K562 (cell line): ENCODE measurements around the gene MKNK2. TPM values are rescaled to one million over a fixed set of nuclear protein-coding genes. Genes with fewer than 3 reads are reported as not detected.
A peak's percentile ranks its signal among the peaks of the same experiment; 100 is the strongest.

Source experiments
- HSF4 ChIP-seq: fragments of 250-450 bp; sonication (Bioruptor Pico); IDR thresholded peaks from 2 replicates; pipeline ENCODE4 v2.1.2; 2022; ENCODE audit warnings: mild to moderate bottlenecking, moderate library complexity, borderline replicate concordance
- NFIX ChIP-seq: fragments of 250-450 bp; sonication (Bioruptor Pico); IDR thresholded peaks from 2 replicates; pipeline ENCODE4 v1.4.0; 2020; ENCODE audit warnings: low read depth, mild to moderate bottlenecking, moderate library complexity
- ZBTB11 ChIP-seq, 3 experiments: fragments of 200-800 bp in 1 of 3; fragments of 250-450 bp in 1 of 3; fragments of 450-650 bp in 1 of 3; sonication (Bioruptor Pico) in 1 of 3; sonication (Bioruptor generic) in 1 of 3; formaldehyde crosslinking in 1 of 3; IDR thresholded peaks; 2 replicates each; pipeline versions ENCODE4 v1.6.1 to v1.8.0; 2016 to 2022; ENCODE audit warnings: mild to moderate bottlenecking in 2 of 3, missing genetic modification characterization in 2 of 3, missing compliant biosample characterization in 1 of 3, moderate library complexity in 1 of 3
- ZBTB40 ChIP-seq, 2 experiments: fragments of 450-650 bp in 1 of 2; sonication (generic) in 1 of 2; formaldehyde crosslinking in 1 of 2; IDR thresholded peaks; 2 replicates each; pipeline versions ENCODE4 v1.7.1 to v1.9.0; 2016 to 2022; ENCODE audit warnings: inconsistent platforms in 1 of 2, mild to moderate bottlenecking in 1 of 2, missing genetic modification reagents in 1 of 2
- polyA plus RNA-seq, 8 experiments: library from polyadenylated mRNA; depleted of rRNA in 4 of 8; stranded (reverse) in 5 of 8; unstranded in 3 of 8; fragments of >200 nt; fragmentation: Nextera tagmentation in 2 of 8; fragmentation: Illumina TruSeq in 1 of 8; extraction: Ambion mirVana in 2 of 8; extraction: Trizol in 1 of 8; gene quantifications; 2 replicates each; pipeline versions ENCODE4 v1.2.1 to v1.2.3, GENCODE V29; 2011 to 2014; ENCODE audit warnings: inconsistent platforms in 1 of 8, missing spikeins in 1 of 8
- total RNA-seq, 7 experiments: library from RNA; depleted of rRNA in 6 of 7; stranded (reverse); fragments of >200 nt in 6 of 7; fragmentation: Illumina TruSeq in 2 of 7; extraction: Trizol in 2 of 7; gene quantifications; 2 replicates each; pipeline versions ENCODE4 v1.2.1 to v1.2.3, GENCODE V29; 2011 to 2021; ENCODE audit warnings: low replicate concordance in 1 of 7

The MKNK2 gene
- total and polyA plus RNA-seq, 9 of the 15 experiments (the other 6 are each of a cell fraction or from before 2014, with no cell fraction given): 5.1 to 191 (median 51.9) TPM

DNA sequence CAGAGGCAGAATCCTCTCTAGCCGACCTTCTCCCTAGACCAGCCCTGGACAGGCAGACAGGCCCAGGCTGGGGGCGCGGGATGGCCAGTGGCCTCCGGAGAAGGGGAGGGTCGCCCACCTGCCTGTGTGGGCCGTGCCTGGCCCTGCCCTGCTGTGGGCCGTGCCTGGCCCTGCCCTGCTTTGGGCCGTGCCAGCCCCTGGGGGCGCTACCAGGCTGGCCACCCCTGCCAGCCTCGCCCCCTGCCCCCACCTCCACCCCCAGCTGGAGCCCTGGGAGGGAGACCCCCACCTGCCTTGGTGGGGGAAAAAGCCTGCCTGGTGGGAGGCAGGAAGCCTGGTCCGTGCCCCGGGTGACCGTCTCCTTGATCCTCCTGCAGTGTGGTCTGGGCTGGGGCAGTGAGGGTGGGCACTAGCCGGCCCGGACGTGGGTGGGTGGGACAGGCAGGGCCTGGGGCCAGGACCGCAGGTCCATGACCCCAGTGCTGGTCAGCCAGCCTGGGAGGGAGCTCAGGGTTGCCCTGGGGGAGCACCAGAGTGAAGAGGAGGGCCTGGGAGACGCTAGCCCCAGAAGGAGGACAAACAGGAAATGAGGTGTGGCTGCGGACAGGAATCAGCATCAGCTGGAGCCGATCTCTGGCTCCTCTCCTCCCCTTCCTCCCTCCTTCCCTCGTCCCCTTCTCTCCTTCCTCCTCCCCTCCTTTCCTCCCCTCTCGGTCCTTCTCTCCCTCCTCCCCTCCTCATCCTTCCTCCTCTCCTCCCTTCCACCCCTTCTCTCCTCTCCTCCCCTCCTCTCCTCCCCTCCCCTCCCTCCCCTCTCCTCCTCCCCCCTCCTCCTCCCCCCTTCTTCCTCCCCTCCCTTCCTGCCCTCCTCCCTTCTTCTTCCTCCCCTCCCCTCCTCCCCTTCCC, 5.1 kb upstream of the MKNK2 start (continued):
- no peak for TF ChIP-seq ZBTB11 (CRISPR knock-in tag; IDR thresholded peaks at IDR 0.05)
- no peak for TF ChIP-seq HSF4 (CRISPR knock-in tag)
- no peak for TF ChIP-seq NFIX (CRISPR knock-in tag)
- peak; percentile 75; the same call in 1 of the 2 replicates for TF ChIP-seq ZBTB40 (IDR thresholded peaks at IDR 0.05)
- no peak for TF ChIP-seq ZBTB40 (CRISPR knock-in tag; IDR thresholded peaks at IDR 0.05)
